DND-41 (cell line): Measurements from ENCODE around the gene GPR15LG.

Experiments
- ATAC-seq: fragments of 200-7000 bp; cut with Tn5 transposase; 3 replicates; pipeline ENCODE4 v1.9.1; 2021; ENCODE audit warnings: low read depth; ENCODE audit not compliant: insufficient read depth
- DNase-seq: peaks from one replicate; pipeline ENCODE4 v3.0.0-alpha.2; 2020
- H2AFZ ChIP-seq: 2 replicates; pipeline ENCODE4 v1.6.0; 2012; ENCODE audit warnings: low read depth, low read length
- H3K27ac ChIP-seq: 2 replicates; pipeline ENCODE4 v1.5.1; 2012; ENCODE audit warnings: low read length, inconsistent platforms
- H3K27me3 ChIP-seq: fragments of 200-600 bp; sonication (generic); 2 replicates; pipeline ENCODE4 v1.6.0; 2012; ENCODE audit warnings: low read length, mild to moderate bottlenecking, inconsistent platforms; ENCODE audit not compliant: insufficient read depth, poor library complexity
- H3K36me3 ChIP-seq: 2 replicates; pipeline ENCODE4 v1.5.1; 2012; ENCODE audit warnings: low read length, inconsistent platforms; ENCODE audit not compliant: insufficient read depth
- H3K4me1 ChIP-seq: 2 replicates; pipeline ENCODE4 v1.5.1; 2012; ENCODE audit warnings: mild to moderate bottlenecking, low read length; ENCODE audit not compliant: insufficient read depth
- H3K4me2 ChIP-seq: 2 replicates; pipeline ENCODE4 v1.6.0; 2012; ENCODE audit warnings: mild to moderate bottlenecking, moderate library complexity, low read length, inconsistent platforms; ENCODE audit not compliant: insufficient read depth
- H3K4me3 ChIP-seq, 2 experiments: fragments of 200-600 bp in 1 of 2; shearing (Covaris generic) in 1 of 2; 2 replicates each; pipeline ENCODE4 v1.5.1; 2012 to 2016; ENCODE audit warnings: inconsistent platforms in 2 of 2, low read length in 2 of 2, mild to moderate bottlenecking in 2 of 2, low read depth in 1 of 2, moderate library complexity in 1 of 2
- H3K79me2 ChIP-seq: 2 replicates; pipeline ENCODE4 v1.6.0; 2012; ENCODE audit warnings: low read length, inconsistent platforms; ENCODE audit not compliant: insufficient read depth
- H3K9ac ChIP-seq: 2 replicates; pipeline ENCODE4 v1.6.0; 2012; ENCODE audit warnings: low read depth, mild to moderate bottlenecking, inconsistent platforms, low read length, moderate library complexity
- H3K9me3 ChIP-seq: 2 replicates; pipeline ENCODE4 v1.5.1; 2012; ENCODE audit warnings: low read length, moderate library complexity, mild to moderate bottlenecking, inconsistent platforms; ENCODE audit not compliant: insufficient read depth, severe bottlenecking
- H4K20me1 ChIP-seq: 2 replicates; pipeline ENCODE4 v1.6.0; 2012; ENCODE audit warnings: low read length; ENCODE audit not compliant: insufficient read depth
- CTCF ChIP-seq: IDR thresholded peaks from 2 replicates; pipeline ENCODE4 v1.5.1; 2012; ENCODE audit warnings: borderline replicate concordance, low read length, moderate library complexity, mild to moderate bottlenecking; ENCODE audit not compliant: poor library complexity, severe bottlenecking; ENCODE audit errors: extremely low read depth
- EZH2 ChIP-seq: IDR thresholded peaks from 3 replicates; pipeline ENCODE4 v1.6.1; 2012; ENCODE audit warnings: borderline replicate concordance, low read depth, mild to moderate bottlenecking, moderate library complexity, low read length, inconsistent platforms; ENCODE audit not compliant: severe bottlenecking

Gene GPR15LG

GRCh38 chr10:84188815-84189214 is 15.2 kb downstream of the GPR15LG start:
- peaks cover 3% of the 10 kb centered on the region for H3K27me3 ChIP-seq
- H3K79me2 ChIP-seq, result no peaks in the 10 kb centered on the region
- DNase-seq, result no peak

GRCh38 chr10:84190621-84191020 is 17.0 kb downstream of the GPR15LG start:
- TF ChIP-seq CTCF (no peak), EZH2 (no peak)
- Histone ChIP-seq H3K79me2 (no peaks in the 10 kb centered on the region), H3K27me3 (peaks cover 3% of the 10 kb centered on the region), H3K4me1 (no peaks in the 10 kb centered on the region), H4K20me1 (no peaks in the 10 kb centered on the region; the same call in 1 of the 2 replicates), H3K9ac (no peak overlapping the region), H3K4me2 (no peak overlapping the region), H3K36me3 (no peaks in the 10 kb centered on the region), H3K9me3 (no peaks in the 10 kb centered on the region), H3K4me3 (no peak overlapping the region), H3K27ac (no peak overlapping the region), H2AFZ (no peak overlapping the region)
- 0 out of 3 replicates have a peak, but pooled peaks have one; percentile 12 for ATAC-seq
- DNase-seq, result no peak

More at GRCh38 chr10:84188815-84189214, 15.2 kb downstream of the GPR15LG start:
- TF ChIP-seq EZH2 (no peak), CTCF (no peak)
- Histone ChIP-seq H3K9me3 (no peaks in the 10 kb centered on the region), H3K4me3 (no peak overlapping the region), H3K36me3 (no peaks in the 10 kb centered on the region), H3K27ac (no peak overlapping the region), H3K4me1 (no peaks in the 10 kb centered on the region), H3K4me2 (no peak overlapping the region), H4K20me1 (no peaks in the 10 kb centered on the region; the same call in 1 of the 2 replicates), H2AFZ (no peak overlapping the region), H3K9ac (no peak overlapping the region)
- ATAC-seq, result no peak

GRCh38 chr10:84191106-84191505 is 17.5 kb downstream of the GPR15LG start:
- H2AFZ ChIP-seq, result no peak overlapping the region
- no peak overlapping the region for H3K4me3 ChIP-seq
- H4K20me1 ChIP-seq, result no peaks in the 10 kb centered on the region; the same call in 1 of the 2 replicates
- H3K79me2 ChIP-seq, result no peaks in the 10 kb centered on the region
- peak; percentile 26; the same call in 1 of the 3 replicates for ATAC-seq
- H3K9me3 ChIP-seq, result no peaks in the 10 kb centered on the region
- TF ChIP-seq CTCF, result no peak
- TF ChIP-seq EZH2, result no peak
- H3K27ac ChIP-seq, result no peak overlapping the region
- H3K9ac ChIP-seq, result no peak overlapping the region
- H3K4me2 ChIP-seq, result no peak overlapping the region
- no peak for DNase-seq
- H3K36me3 ChIP-seq, result no peaks in the 10 kb centered on the region
- H3K4me1 ChIP-seq, result peaks cover 3% of the 10 kb centered on the region; the same call in 1 of the 2 replicates
- peaks cover 4% of the 10 kb centered on the region for H3K27me3 ChIP-seq

GRCh38 chr10:84193327-84193726 is 19.7 kb downstream of the GPR15LG start:
- H3K27ac ChIP-seq, result no peak overlapping the region
- no peaks in the 10 kb centered on the region; the same call in 1 of the 2 replicates for H4K20me1 ChIP-seq
- H3K9ac ChIP-seq, result no peak overlapping the region
- H3K4me2 ChIP-seq, result no peak overlapping the region
- H3K4me3 ChIP-seq, result no peak overlapping the region
- DNase-seq, result no peak
- H3K79me2 ChIP-seq, result no peaks in the 10 kb centered on the region
- H3K36me3 ChIP-seq, result no peaks in the 10 kb centered on the region
- peaks cover 8% of the 10 kb centered on the region for H3K27me3 ChIP-seq
- peaks cover 4% of the 10 kb centered on the region; the same call in 1 of the 2 replicates for H3K4me1 ChIP-seq
- TF ChIP-seq CTCF (no peak), EZH2 (no peak)
- H2AFZ ChIP-seq, result no peak overlapping the region
- H3K9me3 ChIP-seq, result no peaks in the 10 kb centered on the region
- ATAC-seq, result no peak
